ENCODE measurements around the gene KIAA1328. TPM values are rescaled to one million over a fixed set of nuclear protein-coding genes. Genes with fewer than 3 reads are reported as not detected.

The KIAA1328 gene
- polyA plus RNA-seq, 1 donor from 2014 or later = 8.5 TPM

DNA sequence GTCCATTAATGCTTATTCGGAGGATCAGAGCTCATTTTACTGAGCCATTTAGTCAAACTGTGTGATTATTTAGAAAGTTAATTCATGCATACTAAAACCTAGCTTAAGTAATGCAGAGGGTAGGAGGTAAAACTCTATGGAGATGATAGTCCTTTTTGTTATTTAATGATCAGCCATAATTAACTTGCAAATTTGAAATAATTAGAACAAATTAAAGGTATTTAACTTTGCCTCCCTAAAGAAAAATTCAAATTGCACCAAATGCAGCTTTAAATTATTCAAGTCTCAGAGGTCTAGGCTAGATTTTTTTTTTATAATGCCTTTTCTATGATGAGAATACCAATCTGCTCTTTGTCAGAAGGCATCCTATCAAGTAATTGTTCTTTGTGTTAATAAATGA lies 310.9 kb downstream of the KIAA1328 start:
- Histone ChIP-seq H3K79me2 (replicated peaks; ENCODE audit: insufficient read depth, low read length) (no peaks in the 10 kb centered on the region), H3K4me3 (ENCODE audit: low read length) (no peak overlapping the region), H3K27ac (ENCODE audit: low read length) (peak overlapping the region; percentile 9), H3F3A (ENCODE audit: insufficient read depth, low read length, poor library complexity, severe bottlenecking) (peaks cover 3% of the 10 kb centered on the region), H3K36me3 (ENCODE audit: insufficient read depth, low read length) (no peaks in the 10 kb centered on the region), H3K9me3 (ENCODE audit: low read length) (no peaks in the 10 kb centered on the region), H3K4me2 (ENCODE audit: low read length) (no peak overlapping the region), H3K27me3 (ENCODE audit: insufficient read depth, low read depth, low read length) (no peaks in the 10 kb centered on the region), H4K20me1 (ENCODE audit: insufficient read depth) (no peaks in the 10 kb centered on the region), H2AFZ (ENCODE audit: low read depth, low read length) (no peak overlapping the region), H3K9ac (ENCODE audit: low read length) (no peak overlapping the region), H3K9me2 (ENCODE audit: insufficient read depth, low read length) (no peaks in the 10 kb centered on the region)
- no peak for TF ChIP-seq MXI1 (conservative IDR thresholded peaks at IDR 0.05; ENCODE audit: poor library complexity, severe bottlenecking)
- TF ChIP-seq TAF1 (IDR thresholded peaks at IDR 0.05; ENCODE audit: low read depth) = no peak
- TF ChIP-seq SMC3 (conservative IDR thresholded peaks at IDR 0.05; ENCODE audit: poor library complexity) = no peak
- no peak for TF ChIP-seq EP300 (conservative IDR thresholded peaks at IDR 0.05; ENCODE audit: poor library complexity, severe bottlenecking)
- no peak for TF ChIP-seq POLR2AphosphoS5 (IDR thresholded peaks at IDR 0.05)
- TF ChIP-seq EZH2 (IDR thresholded peaks at IDR 0.05; ENCODE audit: borderline replicate concordance, insufficient read depth, low read length, poor library complexity, severe bottlenecking) = no peak
- TF ChIP-seq, protein P1, sequence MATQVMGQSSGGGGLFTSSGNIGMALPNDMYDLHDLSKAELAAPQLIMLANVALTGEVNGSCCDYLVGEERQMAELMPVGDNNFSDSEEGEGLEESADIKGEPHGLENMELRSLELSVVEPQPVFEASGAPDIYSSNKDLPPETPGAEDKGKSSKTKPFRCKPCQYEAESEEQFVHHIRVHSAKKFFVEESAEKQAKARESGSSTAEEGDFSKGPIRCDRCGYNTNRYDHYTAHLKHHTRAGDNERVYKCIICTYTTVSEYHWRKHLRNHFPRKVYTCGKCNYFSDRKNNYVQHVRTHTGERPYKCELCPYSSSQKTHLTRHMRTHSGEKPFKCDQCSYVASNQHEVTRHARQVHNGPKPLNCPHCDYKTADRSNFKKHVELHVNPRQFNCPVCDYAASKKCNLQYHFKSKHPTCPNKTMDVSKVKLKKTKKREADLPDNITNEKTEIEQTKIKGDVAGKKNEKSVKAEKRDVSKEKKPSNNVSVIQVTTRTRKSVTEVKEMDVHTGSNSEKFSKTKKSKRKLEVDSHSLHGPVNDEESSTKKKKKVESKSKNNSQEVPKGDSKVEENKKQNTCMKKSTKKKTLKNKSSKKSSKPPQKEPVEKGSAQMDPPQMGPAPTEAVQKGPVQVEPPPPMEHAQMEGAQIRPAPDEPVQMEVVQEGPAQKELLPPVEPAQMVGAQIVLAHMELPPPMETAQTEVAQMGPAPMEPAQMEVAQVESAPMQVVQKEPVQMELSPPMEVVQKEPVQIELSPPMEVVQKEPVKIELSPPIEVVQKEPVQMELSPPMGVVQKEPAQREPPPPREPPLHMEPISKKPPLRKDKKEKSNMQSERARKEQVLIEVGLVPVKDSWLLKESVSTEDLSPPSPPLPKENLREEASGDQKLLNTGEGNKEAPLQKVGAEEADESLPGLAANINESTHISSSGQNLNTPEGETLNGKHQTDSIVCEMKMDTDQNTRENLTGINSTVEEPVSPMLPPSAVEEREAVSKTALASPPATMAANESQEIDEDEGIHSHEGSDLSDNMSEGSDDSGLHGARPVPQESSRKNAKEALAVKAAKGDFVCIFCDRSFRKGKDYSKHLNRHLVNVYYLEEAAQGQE (IDR thresholded peaks at IDR 0.05; ENCODE audit: borderline replicate concordance) = no peak
- TF ChIP-seq, protein P2, sequence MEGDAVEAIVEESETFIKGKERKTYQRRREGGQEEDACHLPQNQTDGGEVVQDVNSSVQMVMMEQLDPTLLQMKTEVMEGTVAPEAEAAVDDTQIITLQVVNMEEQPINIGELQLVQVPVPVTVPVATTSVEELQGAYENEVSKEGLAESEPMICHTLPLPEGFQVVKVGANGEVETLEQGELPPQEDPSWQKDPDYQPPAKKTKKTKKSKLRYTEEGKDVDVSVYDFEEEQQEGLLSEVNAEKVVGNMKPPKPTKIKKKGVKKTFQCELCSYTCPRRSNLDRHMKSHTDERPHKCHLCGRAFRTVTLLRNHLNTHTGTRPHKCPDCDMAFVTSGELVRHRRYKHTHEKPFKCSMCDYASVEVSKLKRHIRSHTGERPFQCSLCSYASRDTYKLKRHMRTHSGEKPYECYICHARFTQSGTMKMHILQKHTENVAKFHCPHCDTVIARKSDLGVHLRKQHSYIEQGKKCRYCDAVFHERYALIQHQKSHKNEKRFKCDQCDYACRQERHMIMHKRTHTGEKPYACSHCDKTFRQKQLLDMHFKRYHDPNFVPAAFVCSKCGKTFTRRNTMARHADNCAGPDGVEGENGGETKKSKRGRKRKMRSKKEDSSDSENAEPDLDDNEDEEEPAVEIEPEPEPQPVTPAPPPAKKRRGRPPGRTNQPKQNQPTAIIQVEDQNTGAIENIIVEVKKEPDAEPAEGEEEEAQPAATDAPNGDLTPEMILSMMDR (IDR thresholded peaks at IDR 0.05; ENCODE audit: poor library complexity, severe bottlenecking) = no peak
- no peak for TF ChIP-seq RAD21 (conservative IDR thresholded peaks at IDR 0.05)

DNA sequence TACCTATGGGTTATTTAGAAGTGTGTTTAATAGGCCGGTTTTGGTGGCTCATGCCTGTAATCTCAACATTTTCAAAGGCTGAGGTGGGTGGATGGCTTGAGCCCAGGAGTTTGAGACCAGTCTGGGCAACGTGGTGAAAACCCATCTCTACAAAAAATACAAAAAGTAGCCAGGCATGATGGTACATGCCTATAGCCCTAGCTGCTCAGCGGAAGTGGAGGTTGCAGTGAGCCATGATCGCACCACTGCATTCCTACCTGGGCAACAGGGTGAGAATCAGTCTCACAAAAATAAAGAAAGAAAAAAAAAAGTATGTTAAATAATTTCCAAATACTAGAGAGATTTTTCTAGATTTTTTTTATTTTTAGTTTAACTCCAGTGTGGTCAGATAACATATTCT lies 316.0 kb downstream of the KIAA1328 start:
- Histone ChIP-seq H3K27ac (ENCODE audit: low read length) (no peak overlapping the region), H3K4me3 (ENCODE audit: low read length) (no peak overlapping the region), H3K9me3 (ENCODE audit: low read length) (no peaks in the 10 kb centered on the region), H3K79me2 (replicated peaks; ENCODE audit: insufficient read depth, low read length) (no peaks in the 10 kb centered on the region), H3K36me3 (ENCODE audit: insufficient read depth, low read length) (no peaks in the 10 kb centered on the region), H3K9me2 (ENCODE audit: insufficient read depth, low read length) (no peaks in the 10 kb centered on the region), H3K4me2 (ENCODE audit: low read length) (no peak overlapping the region), H3K27me3 (ENCODE audit: insufficient read depth, low read depth, low read length) (no peaks in the 10 kb centered on the region), H3F3A (ENCODE audit: insufficient read depth, low read length, poor library complexity, severe bottlenecking) (no peaks in the 10 kb centered on the region), H3K9ac (ENCODE audit: low read length) (no peak overlapping the region), H2AFZ (ENCODE audit: low read depth, low read length) (no peak overlapping the region), H4K20me1 (ENCODE audit: insufficient read depth) (no peaks in the 10 kb centered on the region)
- TF ChIP-seq TAF1 (IDR thresholded peaks at IDR 0.05; ENCODE audit: low read depth) (no peak), MXI1 (conservative IDR thresholded peaks at IDR 0.05; ENCODE audit: poor library complexity, severe bottlenecking) (no peak), SMC3 (conservative IDR thresholded peaks at IDR 0.05; ENCODE audit: poor library complexity) (no peak), EZH2 (IDR thresholded peaks at IDR 0.05; ENCODE audit: borderline replicate concordance, insufficient read depth, low read length, poor library complexity, severe bottlenecking) (no peak), RAD21 (conservative IDR thresholded peaks at IDR 0.05) (no peak), EP300 (conservative IDR thresholded peaks at IDR 0.05; ENCODE audit: poor library complexity, severe bottlenecking) (no peak), POLR2AphosphoS5 (IDR thresholded peaks at IDR 0.05) (no peak)
- TF ChIP-seq, protein P2 (IDR thresholded peaks at IDR 0.05; ENCODE audit: poor library complexity, severe bottlenecking) = no peak
- TF ChIP-seq, protein P1 (IDR thresholded peaks at IDR 0.05; ENCODE audit: borderline replicate concordance) = no peak

Measured in neural cell (in vitro differentiated cells).